Measurements from ENCODE around the gene SAP30BP.

The SAP30BP gene

DNA sequence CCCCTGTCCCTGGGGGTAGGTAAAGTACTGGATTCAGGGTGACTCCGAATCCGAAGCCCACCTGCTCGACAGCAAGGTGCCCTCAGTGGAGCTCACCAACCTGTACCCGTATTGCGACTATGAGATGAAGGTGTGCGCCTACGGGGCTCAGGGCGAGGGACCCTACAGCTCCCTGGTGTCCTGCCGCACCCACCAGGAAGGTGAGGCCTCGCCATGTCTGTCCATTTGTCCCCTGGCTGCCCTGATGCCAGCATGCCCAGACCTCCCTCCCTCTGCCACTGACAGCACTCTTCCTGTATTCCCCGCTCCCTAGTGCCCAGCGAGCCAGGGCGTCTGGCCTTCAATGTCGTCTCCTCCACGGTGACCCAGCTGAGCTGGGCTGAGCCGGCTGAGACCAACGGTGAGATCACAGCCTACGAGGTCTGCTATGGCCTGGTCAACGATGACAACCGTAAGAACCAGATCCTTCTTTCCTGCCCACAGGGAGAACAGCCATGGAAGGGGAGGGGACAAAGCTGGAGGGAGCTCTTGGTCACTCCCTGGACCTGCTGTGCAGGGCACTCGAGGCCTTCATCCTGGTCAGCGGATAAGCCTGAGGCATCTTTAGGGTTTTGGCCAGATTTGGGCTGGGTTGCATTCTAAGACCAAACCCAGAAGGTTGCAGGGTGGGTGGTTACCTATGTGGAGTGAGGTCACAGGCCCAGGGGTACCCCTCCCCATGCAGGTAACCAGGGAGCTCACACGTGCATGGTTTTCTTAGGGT is 83.7 kb downstream of the SAP30BP start:
- Histone ChIP-seq H3K4me3 (no peak overlapping the region), H3K27ac (no peak overlapping the region)

DNA sequence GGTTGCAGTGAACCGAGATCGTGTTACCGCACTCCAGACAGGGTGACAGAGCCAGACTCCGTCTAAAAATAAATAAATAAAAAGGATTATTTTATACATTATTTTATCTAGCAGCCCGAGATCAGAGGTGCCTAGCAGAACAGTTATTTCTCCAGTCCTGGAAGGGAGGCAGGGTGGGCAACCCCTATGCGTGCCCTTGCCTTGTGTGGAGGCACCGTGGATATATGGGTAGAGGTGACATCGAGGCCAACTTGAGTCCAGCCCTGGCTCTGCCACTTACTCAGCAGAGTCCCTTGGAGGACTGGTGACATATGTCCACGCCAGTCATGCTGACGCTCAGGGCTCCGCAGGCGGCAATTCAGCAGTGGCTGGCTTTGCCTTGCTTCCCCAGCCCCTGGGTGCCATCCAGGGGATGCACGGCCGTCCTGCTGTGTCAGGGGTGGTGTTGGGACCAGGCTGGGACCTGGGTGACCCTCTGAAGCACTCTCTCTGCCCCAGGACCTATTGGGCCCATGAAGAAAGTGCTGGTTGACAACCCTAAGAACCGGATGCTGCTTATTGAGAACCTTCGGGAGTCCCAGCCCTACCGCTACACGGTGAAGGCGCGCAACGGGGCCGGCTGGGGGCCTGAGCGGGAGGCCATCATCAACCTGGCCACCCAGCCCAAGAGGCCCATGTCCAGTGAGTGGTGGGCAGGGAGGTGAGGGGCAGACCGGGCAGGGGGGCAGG is 84.7 kb downstream of the SAP30BP start:
- no peak overlapping the region for H3K27ac ChIP-seq
- H3K4me3 ChIP-seq: no peak overlapping the region

GRCh38 chr17:75752405-75752709 is 85.2 kb downstream of the SAP30BP start:
- no peak overlapping the region for H3K27ac ChIP-seq

DNA sequence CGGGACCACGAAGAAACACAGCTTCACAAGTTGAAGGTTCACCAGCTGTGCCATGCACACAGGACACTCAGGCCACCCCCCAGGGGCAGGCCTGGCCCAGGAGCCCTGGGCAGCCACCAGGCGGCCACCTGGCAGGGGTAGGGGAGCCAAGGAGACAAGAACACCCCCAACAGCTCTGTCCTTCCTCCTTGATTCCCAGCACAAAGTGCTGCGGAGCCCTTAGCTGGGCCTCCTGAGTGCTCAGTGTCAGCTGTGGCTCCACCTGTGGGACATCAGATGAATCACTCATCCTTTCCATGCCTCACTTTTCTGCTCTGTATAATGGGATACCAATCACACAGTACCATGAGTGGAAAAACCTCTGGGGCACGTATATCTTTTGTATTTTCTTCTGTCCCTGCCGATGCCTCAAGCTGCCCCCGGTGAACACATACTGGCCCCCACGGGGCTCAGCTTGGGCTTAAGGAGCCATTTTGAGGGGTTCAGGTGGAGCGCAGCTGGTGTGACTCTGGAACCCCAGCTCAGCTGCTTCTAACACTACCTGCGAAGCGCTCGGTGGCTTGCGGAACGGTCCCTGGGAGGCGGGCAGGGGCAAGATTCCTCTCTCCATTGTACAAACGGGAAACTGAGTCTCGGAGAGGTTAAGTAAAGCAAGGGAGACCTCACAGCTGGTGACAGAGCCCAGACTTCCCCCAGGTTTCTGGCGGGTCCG is 85.8 kb downstream of the SAP30BP start:
- peak overlapping the region in 2 of 21 experiments; percentile 54 to 66 for H3K27ac ChIP-seq
- H3K4me3 ChIP-seq: peak overlapping the region; percentile 14 to 40 (median 24)

More at GRCh38 chr17:75752405-75752709, 85.2 kb downstream of the SAP30BP start:
- H3K4me3 ChIP-seq: no peak overlapping the region

DNA sequence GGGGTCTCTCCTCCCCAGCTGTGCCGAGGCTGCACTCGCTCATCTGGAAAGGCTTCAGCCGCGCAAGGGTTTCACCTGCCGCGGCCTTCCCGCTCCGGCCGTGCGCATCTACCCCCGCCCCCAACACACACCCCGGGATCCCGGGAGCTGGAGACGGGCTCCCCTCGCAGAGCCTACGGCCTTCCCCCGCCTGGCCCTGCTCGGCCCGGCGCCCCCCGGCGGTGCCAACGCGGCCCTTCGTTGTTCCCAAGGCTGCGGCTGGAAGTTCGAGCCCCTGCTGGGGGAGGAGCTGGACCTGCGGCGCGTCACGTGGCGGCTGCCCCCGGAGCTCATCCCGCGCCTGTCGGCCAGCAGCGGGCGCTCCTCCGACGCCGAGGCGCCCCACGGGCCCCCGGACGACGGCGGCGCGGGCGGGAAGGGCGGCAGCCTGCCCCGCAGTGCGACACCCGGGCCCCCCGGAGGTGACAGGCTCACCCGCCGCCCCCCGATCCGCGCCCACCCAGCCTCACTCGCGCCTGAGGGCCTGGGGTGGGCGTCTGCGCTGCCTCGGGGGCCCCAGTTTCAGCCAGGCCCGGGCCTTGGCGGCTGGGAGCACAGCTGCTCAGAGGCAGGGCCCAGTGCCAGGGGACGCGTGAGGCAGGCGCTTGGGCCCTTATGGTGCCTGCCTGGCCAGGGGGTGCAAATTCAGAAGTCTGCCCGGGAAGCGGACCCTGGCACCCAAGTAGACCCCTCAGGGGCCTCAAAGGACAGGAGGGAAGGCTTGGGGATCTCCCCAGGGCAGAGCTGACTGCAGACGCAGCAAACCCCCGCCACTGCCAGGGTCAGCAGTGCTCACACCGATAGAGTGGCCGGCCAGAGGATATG is 86.6 kb downstream of the SAP30BP start:
- Histone ChIP-seq H3K27ac (peak overlapping the region in 11 of 21 experiments; percentile 18 to 73 (median 59)), H3K4me3 (peak overlapping the region; percentile 14 to 40 (median 24))

GRCh38 chr17:75754378-75755204 is 87.5 kb downstream of the SAP30BP start:
- Histone ChIP-seq H3K4me3 (peak overlapping the region in 1 of 7 experiments; percentile 33), H3K27ac (peak overlapping the region in 5 of 21 experiments; percentile 54 to 70 (median 66))

- H3K27ac ChIP-seq: no peak overlapping the region
- no peak overlapping the region for H3K4me3 ChIP-seq
These were observed 88.2 kb downstream of the SAP30BP start for GRCh38 chr17:75755205-75755901.

DNA sequence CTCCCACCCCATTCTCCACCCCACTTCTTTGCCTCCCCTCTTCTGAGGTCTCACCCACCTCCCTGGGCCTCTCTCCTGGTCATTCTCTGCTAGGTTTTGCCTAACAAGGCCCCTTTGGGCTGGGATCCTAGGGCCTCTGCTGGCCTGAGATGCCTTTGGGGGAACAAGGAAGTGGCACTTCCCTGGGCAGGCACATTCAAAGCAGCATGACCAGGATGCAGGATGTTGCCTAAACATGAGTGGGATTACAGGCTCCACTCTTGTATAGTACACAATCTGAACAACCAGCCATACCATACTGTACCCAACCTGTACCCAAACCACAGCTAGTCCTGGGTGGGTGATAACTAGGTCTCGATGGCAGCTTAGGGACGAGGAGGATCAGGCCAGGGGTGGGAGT is 88.9 kb downstream of the SAP30BP start:
- Histone ChIP-seq H3K4me3 (no peak overlapping the region), H3K27ac (no peak overlapping the region)

DNA sequence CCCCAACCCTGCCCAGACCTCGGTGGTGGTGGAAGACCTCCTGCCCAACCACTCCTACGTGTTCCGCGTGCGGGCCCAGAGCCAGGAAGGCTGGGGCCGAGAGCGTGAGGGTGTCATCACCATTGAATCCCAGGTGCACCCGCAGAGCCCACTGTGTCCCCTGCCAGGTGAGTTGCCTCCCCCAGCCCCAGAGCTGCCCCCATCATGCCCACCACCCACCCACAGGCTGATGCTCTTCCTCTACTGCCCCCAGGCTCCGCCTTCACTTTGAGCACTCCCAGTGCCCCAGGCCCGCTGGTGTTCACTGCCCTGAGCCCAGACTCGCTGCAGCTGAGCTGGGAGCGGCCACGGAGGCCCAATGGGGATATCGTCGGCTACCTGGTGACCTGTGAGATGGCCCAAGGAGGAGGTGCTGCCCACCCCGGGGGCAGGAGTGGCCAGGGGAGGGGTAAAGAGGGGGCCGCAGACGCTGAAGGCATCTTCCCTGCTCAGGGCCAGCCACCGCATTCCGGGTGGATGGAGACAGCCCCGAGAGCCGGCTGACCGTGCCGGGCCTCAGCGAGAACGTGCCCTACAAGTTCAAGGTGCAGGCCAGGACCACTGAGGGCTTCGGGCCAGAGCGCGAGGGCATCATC is 89.4 kb downstream of the SAP30BP start:
- H3K27ac ChIP-seq: no peak overlapping the region
- H3K4me3 ChIP-seq: no peak overlapping the region

- H3K27ac ChIP-seq: no peak overlapping the region
- no peak overlapping the region for H3K4me3 ChIP-seq
These were observed 90.0 kb downstream of the SAP30BP start for GRCh38 chr17:75757086-75757681.
